GM23338 (cell line): ENCODE data around the gene PDE3A. TPM values are rescaled to one million over a fixed set of nuclear protein-coding genes. Genes with fewer than 3 reads are reported as not detected.

ENCODE experiments used
- ATAC-seq: fragments of 200-7000 bp; cut with Tn5 transposase; 3 replicates; pipeline ENCODE4 v1.9.1; 2020
- DNase-seq: peaks from one replicate; pipeline ENCODE4 v3.0.0-alpha.2; 2015; ENCODE audit warnings: low spot score
- H2AFZ ChIP-seq: fragments of 200-600 bp; sonication (generic); 2 replicates; pipeline ENCODE4 v1.8.0; 2016; ENCODE audit warnings: antibody characterized with exemption, mild to moderate bottlenecking, moderate library complexity
- H3F3A ChIP-seq: fragments of 200-600 bp; sonication (generic); replicated peaks from 2 replicates; pipeline ENCODE4 v1.8.0; 2017; ENCODE audit warnings: antibody characterized with exemption, mixed run types, low read depth
- H3K27ac ChIP-seq: fragments of 200-600 bp; sonication (generic); 2 replicates; pipeline ENCODE4 v1.6.1; 2016; ENCODE audit warnings: low read depth
- H3K27me3 ChIP-seq: fragments of 200-600 bp; sonication (generic); 2 replicates; pipeline ENCODE4 v1.8.0; 2016; ENCODE audit warnings: mild to moderate bottlenecking, mixed run types, moderate library complexity; ENCODE audit not compliant: insufficient read depth
- H3K36me3 ChIP-seq: fragments of 200-600 bp; sonication (generic); 2 replicates; pipeline ENCODE4 v1.8.0; 2016; ENCODE audit warnings: mild to moderate bottlenecking; ENCODE audit not compliant: insufficient read depth
- H3K4me1 ChIP-seq: fragments of 200-600 bp; sonication (generic); 2 replicates; pipeline ENCODE4 v1.8.0; 2016; ENCODE audit warnings: mild to moderate bottlenecking, moderate library complexity; ENCODE audit not compliant: insufficient read depth
- H3K4me2 ChIP-seq: fragments of 200-600 bp; sonication (generic); 2 replicates; pipeline ENCODE4 v1.7.1; 2017; ENCODE audit warnings: mixed run types
- H3K4me3 ChIP-seq: fragments of 200-600 bp; sonication (generic); 2 replicates; pipeline ENCODE4 v1.6.1; 2016; ENCODE audit warnings: mixed run types
- H3K79me2 ChIP-seq: fragments of 200-600 bp; sonication (generic); replicated peaks from 2 replicates; pipeline ENCODE4 v1.8.0; 2017; ENCODE audit warnings: mild to moderate bottlenecking; ENCODE audit not compliant: insufficient read depth
- H3K9me2 ChIP-seq: fragments of 200-600 bp; sonication (generic); 2 replicates; pipeline ENCODE4 v1.8.0; 2017; ENCODE audit not compliant: insufficient read depth
- H4K20me1 ChIP-seq: fragments of 200-600 bp; sonication (generic); replicated peaks from 2 replicates; pipeline ENCODE4 v1.8.0; 2017; ENCODE audit warnings: mild to moderate bottlenecking; ENCODE audit not compliant: insufficient read depth
- H3K27ac Mint-ChIP-seq: 2 replicates; pipeline ENCODE4 v1.8.0; 2020; ENCODE audit warnings: inconsistent platforms, mild to moderate bottlenecking, moderate library complexity, mixed read lengths
- H3K27me3 Mint-ChIP-seq: 3 replicates; pipeline ENCODE4 v1.8.0; 2022; ENCODE audit warnings: low read depth, mild to moderate bottlenecking, moderate library complexity, mixed read lengths, inconsistent platforms; ENCODE audit not compliant: insufficient read depth, poor library complexity
- H3K36me3 Mint-ChIP-seq: 3 replicates; pipeline ENCODE4 v1.8.0; 2021; ENCODE audit warnings: low read depth, mild to moderate bottlenecking, inconsistent platforms, moderate library complexity, mixed read lengths
- H3K4me1 Mint-ChIP-seq: 3 replicates; pipeline ENCODE4 v1.8.0; 2020; ENCODE audit warnings: mild to moderate bottlenecking, inconsistent platforms, mixed read lengths
- H3K4me3 Mint-ChIP-seq: 3 replicates; pipeline ENCODE4 v1.8.0; 2021; ENCODE audit warnings: moderate library complexity, mild to moderate bottlenecking, inconsistent platforms, mixed read lengths
- H3K9me3 Mint-ChIP-seq: 3 replicates; pipeline ENCODE4 v1.8.0; 2020; ENCODE audit warnings: moderate library complexity, mild to moderate bottlenecking, inconsistent platforms, mixed read lengths
- CREB1 ChIP-seq: fragments of 250-450 bp; sonication (Bioruptor Pico); IDR thresholded peaks from 2 replicates; pipeline ENCODE4 v1.5.0; 2020; ENCODE audit warnings: low read depth, mild to moderate bottlenecking, moderate library complexity
- EZH2 ChIP-seq: fragments of 200-600 bp; sonication (generic); IDR thresholded peaks from one replicate; pipeline ENCODE4 v1.8.0; 2017; ENCODE audit warnings: antibody characterized with exemption, mild to moderate bottlenecking, low read depth; ENCODE audit not compliant: unreplicated experiment
- EZH2phosphoT487 ChIP-seq: fragments of 200-600 bp; sonication (generic); IDR thresholded peaks from one replicate; pipeline ENCODE4 v1.8.1; 2018; ENCODE audit warnings: antibody characterized with exemption; ENCODE audit not compliant: unreplicated experiment
- JUNB ChIP-seq: IDR thresholded peaks from one replicate; pipeline ENCODE4 v1.6.1; 2016; ENCODE audit warnings: antibody characterized with exemption; ENCODE audit not compliant: unreplicated experiment
- NANOG ChIP-seq: IDR thresholded peaks from 2 replicates; pipeline ENCODE4 v1.6.1; 2016; ENCODE audit warnings: antibody characterized with exemption, borderline replicate concordance
- POLR2AphosphoS5 ChIP-seq: IDR thresholded peaks from 2 replicates; pipeline ENCODE4 v1.6.1; 2016; ENCODE audit warnings: antibody characterized with exemption, low read depth
- STAT1 ChIP-seq: IDR thresholded peaks from one replicate; pipeline ENCODE4 v1.6.1; 2016; ENCODE audit warnings: antibody characterized with exemption; ENCODE audit not compliant: unreplicated experiment
- ZNF114 ChIP-seq: fragments of 250-450 bp; sonication (Bioruptor Pico); IDR thresholded peaks from 2 replicates; pipeline ENCODE4 v1.5.0; 2020; ENCODE audit warnings: mild to moderate bottlenecking, moderate library complexity
- ZNF331 ChIP-seq: fragments of 250-450 bp; sonication (Bioruptor Pico); IDR thresholded peaks from 2 replicates; pipeline ENCODE4 v1.5.0; 2020; ENCODE audit warnings: low read depth, mild to moderate bottlenecking, moderate library complexity
- long read RNA-seq: library from polyadenylated mRNA; unstranded; transcript quantifications from one replicate; pipeline ENCODE4 v2.0.0, GENCODE V29; 2020; ENCODE audit not compliant: unreplicated experiment
- polyA plus RNA-seq: library from polyadenylated mRNA; unstranded; fragments of >200 nt; fragmentation: Nextera tagmentation; extraction: Ambion mirVana; gene quantifications from 2 replicates; pipeline ENCODE4 v1.2.1, GENCODE V29; 2016
- total RNA-seq: library from RNA; depleted of rRNA; stranded (reverse); fragments of >200 nt; shearing (Covaris generic); gene quantifications from 2 replicates; pipeline ENCODE4 v1.2.3, GENCODE V29; 2014; rRNA removed
- TF ChIP-seq, protein P1 (sequence below): IDR thresholded peaks from 2 replicates; pipeline ENCODE4 v1.6.1; 2016; ENCODE audit warnings: antibody characterized with exemption
- TF ChIP-seq, protein P2 (sequence below): IDR thresholded peaks from one replicate; pipeline ENCODE4 v1.6.1; 2018; ENCODE audit warnings: antibody characterized with exemption; ENCODE audit not compliant: unreplicated experiment
- TF ChIP-seq, protein P3 (sequence below), 2 experiments: fragments of 200-600 bp in 1 of 2; sonication (generic) in 1 of 2; conservative IDR thresholded peaks; 2 replicates each; pipeline versions ENCODE4 v1.5.1 to v1.6.1; 2016 to 2017; ENCODE audit warnings: antibody characterized with exemption in 2 of 2, low read depth in 2 of 2, mild to moderate bottlenecking in 2 of 2, moderate library complexity in 1 of 2

Gene PDE3A
- total RNA-seq (9.1 and 9.2 TPM in 2 replicates), polyA plus RNA-seq (2.1 and 2.7 TPM in 2 replicates)
- long read RNA-seq, partial matches to known transcripts = 0 of 1 reads
- long read RNA-seq, other reads (novel, unspliced or antisense) = 1 of 1 reads

DNA sequence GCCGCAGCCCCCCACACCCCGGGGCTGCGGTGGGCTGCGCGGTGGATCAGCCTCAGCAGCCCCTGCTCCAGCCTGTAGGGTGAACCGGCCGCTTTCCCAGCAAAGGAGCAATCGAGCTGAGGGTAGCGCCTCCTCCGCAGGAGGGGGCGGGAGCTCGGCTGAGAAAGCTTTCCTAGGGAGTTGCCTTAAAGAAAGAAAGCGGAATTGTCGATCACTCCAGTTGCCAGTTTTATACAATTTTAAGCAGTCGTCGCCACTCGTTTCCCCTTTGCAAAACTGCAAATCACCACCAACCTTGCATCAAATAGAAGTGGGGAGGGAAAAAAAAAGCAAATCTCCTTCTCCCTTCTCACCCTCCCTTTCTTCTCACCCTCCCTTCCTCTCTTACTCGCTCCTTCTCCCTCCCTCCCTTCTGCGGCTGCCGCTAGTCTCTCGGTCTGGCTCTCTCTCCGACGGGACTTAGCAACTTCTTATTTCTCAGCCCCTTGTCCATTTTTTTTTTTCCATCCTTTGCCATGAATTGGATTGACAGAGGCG is at the start of gene PDE3A:
Gene PDE3A (plus strand): TSS at position 424 of the 537 bp plus-strand sequence. CDS start 748 bp downstream, outside the sequence.
- no peaks in the 10 kb centered on the region; the same call in 2 of the 3 replicates for H3K36me3 Mint-ChIP-seq
- peak; percentile 93 for DNase-seq
- H3K4me3 ChIP-seq = peak within 1 kb of the TSS; percentile 82
- peak within 1 kb of the TSS; percentile 98 for H2AFZ ChIP-seq
- peaks cover 40% of the 10 kb centered on the region for H3K27me3 ChIP-seq
- H3K4me3 Mint-ChIP-seq = peak within 1 kb of the TSS; percentile 89
- peaks cover 23% of the 10 kb centered on the region for H3K4me1 Mint-ChIP-seq
- H4K20me1 ChIP-seq = no peaks in the 10 kb centered on the region
- no peaks in the 10 kb centered on the region for H3K9me2 ChIP-seq
- H3K4me2 ChIP-seq = peak within 1 kb of the TSS; percentile 85
- H3K79me2 ChIP-seq = peaks cover 17% of the 10 kb centered on the region; the same call in 1 of the 2 replicates
- peak; percentile 18; the same call in 1 of the 2 replicates for TF ChIP-seq POLR2AphosphoS5
- TF ChIP-seq, protein P1, sequence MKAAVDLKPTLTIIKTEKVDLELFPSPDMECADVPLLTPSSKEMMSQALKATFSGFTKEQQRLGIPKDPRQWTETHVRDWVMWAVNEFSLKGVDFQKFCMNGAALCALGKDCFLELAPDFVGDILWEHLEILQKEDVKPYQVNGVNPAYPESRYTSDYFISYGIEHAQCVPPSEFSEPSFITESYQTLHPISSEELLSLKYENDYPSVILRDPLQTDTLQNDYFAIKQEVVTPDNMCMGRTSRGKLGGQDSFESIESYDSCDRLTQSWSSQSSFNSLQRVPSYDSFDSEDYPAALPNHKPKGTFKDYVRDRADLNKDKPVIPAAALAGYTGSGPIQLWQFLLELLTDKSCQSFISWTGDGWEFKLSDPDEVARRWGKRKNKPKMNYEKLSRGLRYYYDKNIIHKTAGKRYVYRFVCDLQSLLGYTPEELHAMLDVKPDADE = no peak
- peaks cover 11% of the 10 kb centered on the region for H3K27me3 Mint-ChIP-seq
- H3K4me1 ChIP-seq = peaks cover 22% of the 10 kb centered on the region
- ATAC-seq = peak; percentile 75
- H3F3A ChIP-seq = no peaks in the 10 kb centered on the region
- peak within 1 kb of the TSS; percentile 54; the same call in 1 of the 2 replicates for H3K27ac Mint-ChIP-seq
- H3K9me3 Mint-ChIP-seq = no peaks in the 10 kb centered on the region; the same call in 2 of the 3 replicates
- H3K36me3 ChIP-seq = no peaks in the 10 kb centered on the region
- no peak within 1 kb of the TSS for H3K27ac ChIP-seq

DNA sequence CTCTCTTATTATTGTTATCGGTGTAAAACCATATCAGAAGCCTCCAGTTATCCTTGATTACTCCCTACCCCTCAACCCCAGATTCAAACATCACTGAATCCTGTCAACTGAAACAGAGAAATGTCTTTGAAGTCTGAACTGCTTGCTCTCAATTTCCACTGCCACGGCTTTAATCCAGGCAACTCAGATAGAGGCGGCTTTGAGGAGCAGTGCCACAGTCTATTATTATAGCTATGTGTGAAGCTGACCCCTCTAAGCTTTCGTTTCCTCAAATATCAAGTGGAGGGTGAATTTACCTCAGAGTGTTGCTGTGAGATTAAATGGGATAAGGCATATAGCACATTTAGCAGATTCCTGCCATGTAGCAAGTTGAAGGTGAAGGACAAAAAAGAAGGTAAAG is 49.0 kb upstream of the PDE3A start:
- Mint-ChIP-seq H3K4me3 (no peak overlapping the region), H3K27ac (no peak overlapping the region), H3K27me3 (no peaks in the 10 kb centered on the region), H3K4me1 (peaks cover 23% of the 10 kb centered on the region), H3K36me3 (no peaks in the 10 kb centered on the region), H3K9me3 (no peaks in the 10 kb centered on the region)
- ATAC-seq = no peak
- H2AFZ ChIP-seq = peak overlapping the region; percentile 67; the same call in 1 of the 2 replicates
- H3K36me3 ChIP-seq = no peaks in the 10 kb centered on the region
- no peaks in the 10 kb centered on the region for H3F3A ChIP-seq
- no peak overlapping the region for H3K4me2 ChIP-seq
- no peaks in the 10 kb centered on the region for H3K9me2 ChIP-seq
- peaks cover 30% of the 10 kb centered on the region for H3K4me1 ChIP-seq
- peak overlapping the region; percentile 72; the same call in 1 of the 2 replicates for H3K27ac ChIP-seq
- no peaks in the 10 kb centered on the region for H3K79me2 ChIP-seq
- no peaks in the 10 kb centered on the region for H3K27me3 ChIP-seq
- H3K4me3 ChIP-seq = no peak overlapping the region
- DNase-seq = no peak
- no peaks in the 10 kb centered on the region for H4K20me1 ChIP-seq
- TF ChIP-seq POLR2AphosphoS5 (no peak), EZH2phosphoT487 (no peak), CREB1 (CRISPR knock-in tag) (no peak), ZNF331 (CRISPR knock-in tag) (no peak), EZH2 (no peak), STAT1 (no peak), JUNB (no peak), ZNF114 (no peak), NANOG (no peak)
- TF ChIP-seq, protein P1 = no peak
- TF ChIP-seq, protein P2, sequence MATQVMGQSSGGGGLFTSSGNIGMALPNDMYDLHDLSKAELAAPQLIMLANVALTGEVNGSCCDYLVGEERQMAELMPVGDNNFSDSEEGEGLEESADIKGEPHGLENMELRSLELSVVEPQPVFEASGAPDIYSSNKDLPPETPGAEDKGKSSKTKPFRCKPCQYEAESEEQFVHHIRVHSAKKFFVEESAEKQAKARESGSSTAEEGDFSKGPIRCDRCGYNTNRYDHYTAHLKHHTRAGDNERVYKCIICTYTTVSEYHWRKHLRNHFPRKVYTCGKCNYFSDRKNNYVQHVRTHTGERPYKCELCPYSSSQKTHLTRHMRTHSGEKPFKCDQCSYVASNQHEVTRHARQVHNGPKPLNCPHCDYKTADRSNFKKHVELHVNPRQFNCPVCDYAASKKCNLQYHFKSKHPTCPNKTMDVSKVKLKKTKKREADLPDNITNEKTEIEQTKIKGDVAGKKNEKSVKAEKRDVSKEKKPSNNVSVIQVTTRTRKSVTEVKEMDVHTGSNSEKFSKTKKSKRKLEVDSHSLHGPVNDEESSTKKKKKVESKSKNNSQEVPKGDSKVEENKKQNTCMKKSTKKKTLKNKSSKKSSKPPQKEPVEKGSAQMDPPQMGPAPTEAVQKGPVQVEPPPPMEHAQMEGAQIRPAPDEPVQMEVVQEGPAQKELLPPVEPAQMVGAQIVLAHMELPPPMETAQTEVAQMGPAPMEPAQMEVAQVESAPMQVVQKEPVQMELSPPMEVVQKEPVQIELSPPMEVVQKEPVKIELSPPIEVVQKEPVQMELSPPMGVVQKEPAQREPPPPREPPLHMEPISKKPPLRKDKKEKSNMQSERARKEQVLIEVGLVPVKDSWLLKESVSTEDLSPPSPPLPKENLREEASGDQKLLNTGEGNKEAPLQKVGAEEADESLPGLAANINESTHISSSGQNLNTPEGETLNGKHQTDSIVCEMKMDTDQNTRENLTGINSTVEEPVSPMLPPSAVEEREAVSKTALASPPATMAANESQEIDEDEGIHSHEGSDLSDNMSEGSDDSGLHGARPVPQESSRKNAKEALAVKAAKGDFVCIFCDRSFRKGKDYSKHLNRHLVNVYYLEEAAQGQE = no peak
- TF ChIP-seq, protein P3, sequence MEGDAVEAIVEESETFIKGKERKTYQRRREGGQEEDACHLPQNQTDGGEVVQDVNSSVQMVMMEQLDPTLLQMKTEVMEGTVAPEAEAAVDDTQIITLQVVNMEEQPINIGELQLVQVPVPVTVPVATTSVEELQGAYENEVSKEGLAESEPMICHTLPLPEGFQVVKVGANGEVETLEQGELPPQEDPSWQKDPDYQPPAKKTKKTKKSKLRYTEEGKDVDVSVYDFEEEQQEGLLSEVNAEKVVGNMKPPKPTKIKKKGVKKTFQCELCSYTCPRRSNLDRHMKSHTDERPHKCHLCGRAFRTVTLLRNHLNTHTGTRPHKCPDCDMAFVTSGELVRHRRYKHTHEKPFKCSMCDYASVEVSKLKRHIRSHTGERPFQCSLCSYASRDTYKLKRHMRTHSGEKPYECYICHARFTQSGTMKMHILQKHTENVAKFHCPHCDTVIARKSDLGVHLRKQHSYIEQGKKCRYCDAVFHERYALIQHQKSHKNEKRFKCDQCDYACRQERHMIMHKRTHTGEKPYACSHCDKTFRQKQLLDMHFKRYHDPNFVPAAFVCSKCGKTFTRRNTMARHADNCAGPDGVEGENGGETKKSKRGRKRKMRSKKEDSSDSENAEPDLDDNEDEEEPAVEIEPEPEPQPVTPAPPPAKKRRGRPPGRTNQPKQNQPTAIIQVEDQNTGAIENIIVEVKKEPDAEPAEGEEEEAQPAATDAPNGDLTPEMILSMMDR (conservative IDR thresholded peaks at IDR 0.05; ENCODE audit: low read depth in 2 of 2) = no peak
